HG02759 (cell line): Measurements from ENCODE around the gene TPK1.

Experiments
- ATAC-seq: cut with Tn5 transposase; IDR thresholded peaks from one replicate; pipeline ENCODE4 v1.9.1; 2021; ENCODE audit warnings: mild to moderate bottlenecking, moderate library complexity; ENCODE audit not compliant: unreplicated experiment

TPK1 gene

DNA sequence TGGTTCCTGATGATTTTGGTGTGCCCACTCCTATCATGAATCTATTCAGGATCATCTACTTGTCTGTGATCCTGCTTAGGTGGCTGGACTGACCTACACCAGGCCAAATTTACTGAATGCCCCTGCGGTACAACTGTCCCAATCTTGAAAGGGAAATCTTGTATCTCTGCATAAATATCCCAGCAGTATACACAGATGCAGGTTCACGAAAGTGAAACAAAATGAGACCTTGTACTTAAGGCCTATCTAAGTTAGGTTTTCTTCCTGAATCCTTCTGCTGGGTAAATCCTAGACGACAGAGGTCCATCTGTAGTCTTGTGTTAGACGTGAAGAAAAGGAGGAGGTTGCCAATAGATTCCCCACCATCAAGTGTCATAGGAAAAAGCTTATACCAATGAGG lies 346.9 kb downstream of the TPK1 start:
- no peak for ATAC-seq

DNA sequence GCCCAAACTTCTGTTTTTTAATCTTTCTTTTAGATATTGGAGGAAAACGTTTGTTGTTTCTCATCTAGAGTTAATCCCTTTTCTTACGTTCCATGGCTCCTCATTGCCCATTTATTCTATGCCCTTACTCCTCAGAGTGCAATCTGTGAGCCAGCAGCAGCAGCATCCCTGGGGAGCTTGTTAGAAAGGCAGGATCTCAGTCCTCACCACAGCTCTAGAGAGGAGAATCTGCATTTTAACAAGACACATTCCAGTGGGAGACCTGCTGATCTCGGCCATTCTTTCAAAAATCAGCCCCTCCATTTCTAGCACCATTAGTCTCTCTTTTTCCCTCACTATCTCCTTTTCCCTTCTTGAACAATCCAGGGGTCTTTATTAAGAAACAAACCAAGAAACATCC lies 348.0 kb downstream of the TPK1 start:
- no peak for ATAC-seq

DNA sequence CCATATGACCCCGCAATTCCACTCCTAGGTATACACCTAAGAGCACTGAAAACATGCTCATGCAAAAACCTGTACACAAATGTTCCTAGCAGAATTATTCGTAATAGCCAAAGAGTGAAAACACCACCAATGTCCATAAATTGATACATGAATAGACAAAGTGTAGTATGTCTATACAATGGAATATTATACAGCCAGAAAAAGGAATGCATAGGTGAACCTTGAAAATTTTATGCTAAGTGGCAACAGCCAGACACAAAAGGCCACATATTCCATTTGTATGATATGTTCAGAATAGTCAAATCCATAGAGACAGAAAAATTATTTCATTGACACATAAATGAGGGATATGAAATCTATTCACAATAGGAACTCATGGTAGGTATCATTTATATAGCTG lies 351.4 kb downstream of the TPK1 start:
- no peak for ATAC-seq

DNA sequence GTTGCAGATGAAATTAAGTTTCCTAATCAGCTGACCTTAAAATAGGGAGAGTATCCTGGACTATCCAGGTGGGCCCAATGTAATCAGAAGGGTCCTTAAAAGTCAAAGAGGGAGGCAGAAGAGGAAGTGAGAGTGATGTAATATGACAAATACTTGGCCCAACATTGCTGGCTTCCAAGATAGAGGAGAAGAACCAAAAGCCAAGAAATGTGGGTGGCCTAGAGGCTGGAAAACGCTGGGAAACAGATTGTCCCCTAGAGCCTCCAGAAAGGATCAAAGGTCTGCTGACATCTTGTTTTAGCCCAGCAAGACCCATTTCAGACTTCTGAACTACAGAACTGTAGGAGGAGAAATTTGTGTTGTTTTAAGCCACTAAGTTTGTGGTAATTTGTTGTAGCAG lies 352.7 kb downstream of the TPK1 start:
- no peak for ATAC-seq

DNA sequence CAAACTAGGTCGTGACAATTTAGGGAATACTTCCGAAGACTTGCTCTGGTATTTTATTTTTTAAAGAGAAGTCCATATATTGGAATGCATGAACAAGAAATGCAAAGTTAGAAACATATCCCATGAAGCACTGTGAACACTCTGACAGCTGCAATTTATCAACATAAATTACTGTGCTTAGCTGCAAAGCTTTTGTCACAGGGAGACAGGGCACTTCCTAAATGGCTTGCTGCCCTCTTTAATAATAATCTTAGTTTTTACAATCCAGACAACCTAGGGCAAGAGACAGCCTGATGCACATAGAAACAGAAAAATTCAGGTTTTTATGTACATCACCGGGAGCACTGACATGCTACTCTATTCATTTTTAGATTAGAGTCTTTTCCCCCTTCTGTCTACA lies 354.0 kb downstream of the TPK1 start:
- ATAC-seq, result no peak

DNA sequence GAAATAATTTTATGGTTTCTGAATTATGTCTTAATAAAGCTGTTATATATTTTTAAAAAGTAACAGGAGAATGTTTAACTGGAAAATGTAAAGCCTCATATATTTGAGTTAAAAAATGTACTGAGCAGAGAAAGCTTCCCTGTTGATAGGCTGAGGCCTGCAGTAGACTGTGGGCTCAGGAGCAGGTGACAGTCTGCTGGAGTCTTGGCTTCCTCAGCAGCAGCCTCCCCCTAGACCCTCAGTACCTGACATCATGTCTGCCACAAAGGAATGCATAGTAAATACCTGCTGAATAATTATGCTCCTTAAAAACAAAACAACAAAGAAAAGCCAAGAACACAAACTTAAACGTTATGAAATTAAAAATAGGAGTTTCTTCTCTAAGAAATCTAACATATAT lies 358.5 kb downstream of the TPK1 start:
- ATAC-seq, result no peak

DNA sequence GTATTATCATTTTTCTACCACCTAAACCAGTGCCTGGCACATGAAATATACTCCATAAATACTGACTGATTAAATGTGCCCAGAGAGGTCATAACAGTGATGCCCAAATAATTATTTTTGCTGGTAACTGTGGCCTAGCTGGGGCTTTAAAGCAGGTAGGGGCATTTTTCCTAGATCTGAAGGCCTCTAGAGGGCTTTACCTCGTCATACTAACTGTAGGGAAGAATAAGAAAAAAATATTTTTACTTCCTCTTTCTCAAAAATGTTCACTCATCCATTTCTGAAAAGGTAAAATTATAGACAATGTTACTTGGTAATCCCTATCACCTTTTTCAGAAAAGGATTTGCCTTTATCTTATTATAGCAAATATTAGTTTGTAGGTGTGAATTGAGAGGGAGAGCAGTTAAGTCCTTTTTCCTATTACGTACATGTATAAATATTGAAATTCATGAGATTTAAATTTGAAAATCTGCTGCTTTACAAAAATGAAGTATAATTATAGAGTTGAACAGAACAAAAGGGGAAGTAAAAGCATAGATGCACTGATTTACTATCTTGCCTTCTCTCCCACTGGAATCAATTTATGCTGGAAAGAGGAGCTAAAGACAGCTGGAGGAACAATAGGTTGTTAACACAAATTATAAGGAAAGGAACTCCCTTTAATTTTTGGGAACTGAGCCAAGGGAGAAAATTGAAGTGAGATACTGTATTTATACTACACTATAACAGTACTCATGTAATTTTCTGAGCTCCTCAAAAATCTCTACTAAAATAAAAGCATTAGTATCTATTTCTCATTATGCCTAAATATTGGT lies 360.8 kb downstream of the TPK1 start:
- no peak for ATAC-seq

DNA sequence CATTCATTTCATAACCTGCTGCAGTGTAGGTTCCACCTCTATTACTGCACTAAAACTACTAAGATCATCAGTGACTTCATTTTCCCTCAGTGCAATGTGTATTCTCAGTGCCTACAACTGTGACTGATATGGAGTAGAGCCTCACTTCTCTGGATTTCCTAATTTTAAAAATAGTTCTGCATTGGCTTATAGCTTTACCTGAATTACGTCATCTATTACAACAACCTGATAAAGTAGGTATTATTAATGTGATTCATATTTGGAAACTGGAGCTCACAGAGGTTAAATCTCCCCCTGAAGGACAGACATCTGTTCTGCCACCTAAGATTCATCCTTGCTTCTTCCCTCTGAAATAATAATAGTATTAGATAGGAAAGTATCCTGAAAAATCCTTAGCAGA lies 361.5 kb downstream of the TPK1 start:
- ATAC-seq, result no peak

DNA sequence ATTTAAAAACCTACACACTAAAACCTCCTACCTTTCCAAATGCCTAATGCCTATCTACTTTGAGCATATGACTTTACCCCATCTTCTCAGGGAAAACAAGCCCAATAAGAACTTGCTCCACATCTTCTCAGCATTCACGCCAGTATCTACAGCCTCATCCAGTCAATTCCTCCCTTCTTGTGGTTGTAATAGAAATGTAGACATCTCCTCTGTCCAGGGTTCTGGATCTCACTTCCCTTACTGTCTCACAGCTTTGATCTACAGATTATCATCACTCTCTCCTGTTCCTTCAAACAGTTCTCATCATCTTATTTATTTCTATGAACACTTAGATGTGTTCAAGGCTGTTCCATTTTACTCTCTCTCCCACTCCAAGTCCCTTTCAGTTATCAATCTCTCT lies 361.9 kb downstream of the TPK1 start:
- no peak for ATAC-seq

DNA sequence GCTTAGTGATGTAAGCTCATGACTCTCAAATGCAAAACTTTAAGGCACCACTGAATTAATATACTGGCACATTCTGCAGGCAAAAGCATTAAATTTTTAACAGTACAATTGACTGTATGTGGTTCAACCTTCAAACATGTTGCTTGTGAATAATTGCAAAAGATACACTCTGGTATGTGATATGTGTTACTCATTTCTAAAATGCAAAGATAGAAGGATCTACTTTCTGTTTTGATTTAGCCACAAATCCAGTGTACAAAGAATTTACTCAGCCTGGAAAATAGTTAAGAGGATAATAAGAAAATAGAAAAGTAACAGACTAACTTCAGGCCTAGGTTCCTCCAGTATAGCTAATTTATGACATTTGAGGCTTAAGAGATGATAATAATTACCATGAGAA lies 365.8 kb downstream of the TPK1 start:
- no peak for ATAC-seq

DNA sequence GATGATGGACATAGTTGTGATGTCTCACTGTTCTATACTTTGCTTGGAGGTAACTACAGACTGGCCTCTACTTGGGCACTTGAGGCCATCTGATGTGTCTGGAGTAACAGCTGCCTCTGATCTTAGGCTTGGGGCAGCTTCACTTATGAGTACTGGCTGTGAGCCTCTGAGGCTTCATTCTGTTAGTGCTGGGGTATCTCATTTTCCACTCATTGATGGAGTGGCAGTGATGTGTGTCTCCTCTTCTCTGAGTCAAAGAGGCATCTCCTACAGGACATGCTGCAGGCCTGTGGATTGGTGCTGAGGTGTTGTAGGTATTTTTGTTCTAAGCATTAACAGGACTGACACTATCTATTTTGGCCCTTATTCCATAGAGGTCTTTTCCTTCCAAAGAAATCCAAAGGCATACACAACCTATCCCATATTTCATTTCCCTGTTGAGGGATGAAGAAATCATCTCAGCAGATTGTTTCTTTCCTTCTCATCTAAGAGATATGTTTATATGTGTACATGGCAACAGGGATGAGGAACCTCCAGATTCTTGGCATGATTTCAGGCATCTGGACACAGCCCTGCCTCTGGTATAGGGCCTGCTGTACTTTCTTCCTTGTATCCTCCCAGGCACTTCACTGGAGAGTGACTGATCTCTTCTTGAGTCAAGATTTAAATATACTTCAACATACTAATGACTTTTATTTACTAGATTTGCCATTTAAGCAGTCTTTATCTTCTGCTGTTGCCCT lies 366.7 kb downstream of the TPK1 start:
- no peak for ATAC-seq

DNA sequence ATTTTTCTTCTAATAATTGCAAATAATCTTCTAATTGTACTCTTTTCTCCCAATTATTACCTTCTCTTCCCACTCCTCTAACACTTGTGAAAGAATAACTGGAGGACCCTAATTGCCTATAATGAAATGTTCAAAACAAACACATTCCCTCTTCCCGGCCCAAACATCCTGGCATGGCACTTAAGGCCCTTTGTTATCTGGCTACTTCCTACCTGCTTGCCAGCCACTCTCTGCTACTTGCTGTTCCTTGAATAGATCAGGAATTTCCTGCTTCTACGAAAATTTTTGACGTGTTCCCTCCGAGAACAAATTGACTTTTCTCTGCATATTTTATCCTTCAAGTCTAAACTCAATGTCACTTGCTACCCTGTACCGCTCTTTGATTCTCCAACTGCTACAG lies 376.2 kb downstream of the TPK1 start:
- ATAC-seq, result no peak

DNA sequence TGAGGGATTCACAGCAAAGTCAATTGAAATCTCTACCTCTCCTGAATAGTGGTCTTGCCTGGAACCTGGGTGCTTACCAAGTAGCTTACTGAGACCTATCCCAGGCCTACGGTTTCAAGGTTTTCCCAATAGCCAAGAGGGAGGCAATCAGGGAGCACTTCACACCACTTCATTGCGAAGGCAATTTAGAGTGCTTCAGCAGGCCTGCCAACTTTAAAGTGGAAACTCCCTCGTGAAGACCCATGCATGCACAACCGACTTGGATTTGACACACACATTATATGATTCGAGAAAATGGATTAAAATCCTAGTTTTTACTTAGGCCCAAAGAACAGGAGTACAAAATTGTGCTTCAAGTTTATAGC lies 380.8 kb downstream of the TPK1 start:
- no peak for ATAC-seq

DNA sequence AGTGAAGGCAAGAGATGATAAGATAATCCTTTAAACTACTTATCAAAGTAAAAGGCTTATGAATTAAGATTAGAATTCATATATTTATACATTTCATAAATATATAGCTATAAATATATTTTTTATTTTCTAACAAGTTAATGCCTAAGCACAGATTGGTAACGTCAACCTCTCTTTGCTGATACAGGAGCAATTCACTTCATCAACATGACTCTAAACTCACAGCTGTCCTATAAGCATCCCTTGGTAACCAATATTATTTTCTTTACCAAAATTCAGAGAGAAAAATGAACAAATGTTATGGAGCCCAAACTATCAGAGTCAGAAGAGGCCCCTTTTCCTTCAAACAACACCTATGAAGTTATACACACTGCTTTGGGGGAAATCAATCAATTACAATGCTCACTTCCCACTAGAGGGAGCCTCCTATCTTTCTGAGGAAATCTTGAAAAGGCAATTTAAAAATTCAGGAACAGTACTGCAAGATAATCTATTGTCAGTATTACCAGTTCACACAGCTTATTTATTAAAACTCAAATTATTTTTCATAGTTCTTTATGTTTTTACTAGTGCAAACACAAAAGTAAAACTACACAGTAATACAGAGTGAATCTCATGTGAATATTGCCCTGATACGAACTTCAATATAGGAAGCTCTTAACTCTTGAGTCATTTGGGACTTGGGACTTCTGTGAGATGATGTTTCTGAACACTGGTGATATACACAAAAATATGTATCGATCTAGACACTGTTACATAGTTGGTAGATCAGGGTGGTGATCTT lies 381.4 kb downstream of the TPK1 start:
- ATAC-seq, result no peak

DNA sequence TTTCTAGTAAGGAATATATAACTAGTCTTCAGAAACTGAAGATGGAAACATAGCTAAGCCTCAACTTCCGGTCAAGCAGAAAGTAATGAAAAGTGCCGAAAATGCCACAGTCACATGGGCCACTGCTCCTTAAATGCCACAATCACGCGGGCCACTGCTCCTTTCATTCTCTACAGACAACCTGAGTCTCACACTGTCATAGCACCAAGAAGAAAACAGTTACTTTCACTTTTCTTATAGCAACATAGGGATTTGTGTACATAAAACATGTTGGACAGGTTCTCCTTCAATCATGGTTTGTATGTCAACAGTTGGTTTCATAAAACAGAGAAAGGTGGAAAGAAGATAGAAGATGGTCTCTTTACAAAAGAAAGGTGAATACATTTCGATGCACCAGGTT lies 383.8 kb downstream of the TPK1 start:
- peak; percentile 75 for ATAC-seq

DNA sequence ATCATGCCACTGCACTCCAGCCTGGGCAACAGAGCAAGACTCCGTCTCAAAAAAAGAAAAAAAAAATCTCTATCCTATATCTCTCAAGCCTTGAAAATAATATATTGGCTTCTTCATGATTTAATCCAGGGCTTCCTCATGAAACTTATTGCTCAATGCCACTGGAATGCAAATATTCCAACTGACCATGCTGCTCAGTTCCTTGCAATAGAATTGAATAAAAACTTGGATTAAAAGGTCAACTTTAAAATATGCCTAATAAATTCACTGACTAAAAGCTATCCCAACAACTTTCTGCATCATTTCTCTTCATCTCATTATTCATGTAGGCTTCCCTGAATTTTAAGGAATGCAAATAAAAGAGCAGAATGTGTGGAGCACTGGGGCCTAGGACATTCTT lies 390.3 kb downstream of the TPK1 start:
- no peak for ATAC-seq

DNA sequence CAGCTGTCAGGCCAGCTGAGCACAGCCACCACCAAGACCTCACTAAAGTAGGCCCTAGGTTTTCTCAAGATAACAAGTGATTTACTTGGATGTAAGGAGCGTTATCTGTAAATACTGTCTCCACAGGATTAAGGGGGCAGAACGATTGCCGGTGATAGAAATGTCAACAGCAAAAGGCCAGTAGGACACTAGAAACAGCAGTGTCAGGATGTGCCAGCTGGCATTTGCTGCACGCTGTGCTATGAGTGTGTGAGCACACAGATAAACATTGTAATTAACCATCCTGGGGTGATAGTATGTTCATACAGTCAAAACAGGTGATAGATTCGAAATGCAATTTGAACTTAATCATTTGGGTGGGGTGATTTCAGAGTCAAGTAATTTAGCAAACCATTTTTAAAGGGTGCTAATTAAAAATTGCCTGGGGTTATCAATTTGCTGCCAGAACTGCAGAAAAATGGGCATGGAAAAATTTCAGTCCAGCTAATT lies 396.1 kb downstream of the TPK1 start:
- no peak for ATAC-seq

DNA sequence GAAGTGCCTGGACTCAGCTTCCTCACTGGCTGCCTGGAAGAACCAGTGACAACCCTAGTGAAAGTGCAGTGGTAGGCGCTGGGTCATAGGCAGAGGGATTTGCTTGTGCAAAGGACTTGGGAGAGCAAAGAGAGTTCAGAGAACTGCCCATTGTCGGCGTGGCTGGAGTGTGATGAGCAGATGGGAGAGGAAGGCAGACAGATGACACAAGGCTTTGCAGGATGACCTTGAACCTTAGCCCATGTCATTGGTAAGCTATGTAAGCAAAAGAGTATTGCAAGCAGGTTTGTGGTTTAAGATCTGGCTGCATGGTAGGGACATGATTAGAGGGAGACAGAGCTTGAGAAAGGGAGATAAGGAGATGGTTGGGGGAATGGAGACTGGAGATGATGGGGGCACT lies 397.1 kb downstream of the TPK1 start:
- ATAC-seq, result no peak

DNA sequence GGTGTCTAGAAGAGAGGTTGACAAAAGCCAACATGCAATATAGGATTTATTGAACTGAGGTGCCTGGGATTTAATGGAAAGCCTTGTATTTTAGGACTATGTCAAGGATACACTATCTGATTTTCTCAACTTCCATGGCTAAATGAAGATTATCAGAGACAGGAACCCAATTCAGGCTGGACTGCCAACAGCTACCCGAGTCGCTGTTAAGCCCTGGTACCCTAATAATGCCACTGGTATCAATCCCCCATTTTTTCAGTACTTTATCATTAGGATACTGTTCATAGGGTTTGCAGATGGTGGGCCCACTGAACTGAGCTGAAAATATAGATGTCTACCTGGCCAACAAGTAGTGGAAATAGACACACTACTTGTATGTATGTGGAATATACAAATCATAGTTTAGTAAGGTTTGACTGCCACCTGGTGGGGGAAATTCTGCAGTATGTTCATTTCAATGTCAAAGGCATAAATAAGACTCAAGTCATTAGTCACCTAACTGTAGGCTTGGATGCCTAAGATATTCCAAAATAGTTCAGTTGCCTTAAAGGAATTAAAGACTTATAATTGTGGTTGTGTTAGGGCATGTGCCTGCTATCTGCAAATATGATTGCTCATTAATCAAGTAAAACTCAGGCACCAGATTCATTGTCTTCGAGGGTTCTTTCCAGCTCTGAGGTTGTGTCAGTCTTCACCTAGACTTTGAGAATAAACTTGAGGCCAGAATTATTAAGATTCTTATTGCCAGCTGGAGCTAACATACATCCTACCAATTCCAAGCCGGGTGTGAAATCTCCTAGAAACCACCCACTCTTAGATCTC lies 398.3 kb downstream of the TPK1 start:
- ATAC-seq, result peak; percentile 76

DNA sequence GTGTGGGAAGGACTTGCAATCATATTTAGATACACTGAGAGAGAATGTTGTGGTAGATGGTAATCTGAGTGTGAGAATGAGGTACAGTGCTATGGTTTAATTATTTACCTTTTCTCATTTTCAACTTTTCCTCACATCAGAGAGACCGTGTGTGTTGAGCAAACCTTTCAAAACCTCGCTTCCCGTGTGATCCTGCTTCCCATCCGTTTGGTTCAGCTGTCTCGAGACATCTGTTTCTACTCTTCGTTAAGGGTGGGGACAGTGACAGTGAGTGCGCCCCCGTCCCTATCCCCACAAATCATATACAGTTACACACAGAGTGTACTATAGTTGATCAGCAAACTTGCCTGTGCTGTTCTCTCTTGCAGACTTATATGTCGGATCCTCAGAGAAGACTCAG lies 399.4 kb downstream of the TPK1 start:
- ATAC-seq, result no peak

DNA sequence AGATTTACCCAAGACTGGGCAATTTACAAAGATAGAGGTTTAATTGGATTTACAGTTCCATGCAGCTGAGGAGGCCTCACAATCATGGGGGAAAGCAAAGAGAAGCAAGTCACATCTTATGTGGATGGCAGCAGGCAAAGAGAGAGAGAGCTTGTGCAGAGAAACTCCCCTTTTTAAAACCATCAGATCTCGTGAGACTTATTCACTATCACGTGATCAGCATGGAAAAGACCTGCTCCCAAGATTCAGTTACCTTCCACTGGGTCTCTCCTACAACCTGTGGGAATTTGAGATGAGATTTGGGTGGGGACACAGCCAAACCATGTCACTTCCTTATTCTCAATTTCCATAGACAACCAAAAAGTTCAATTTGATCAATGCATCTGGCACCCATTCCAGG lies 407.4 kb downstream of the TPK1 start:
- ATAC-seq, result no peak
